IPS-20b (cell line): ENCODE data around the gene OSBPL2.

Experiments
- H3K27ac ChIP-seq: one replicate; pipeline ENCODE4 v1.5.1; 2013; ENCODE audit warnings: low read length
- H3K27me3 ChIP-seq: 2 replicates; pipeline ENCODE4 v1.6.1; 2013; ENCODE audit warnings: mild to moderate bottlenecking, low read length, inconsistent platforms; ENCODE audit not compliant: insufficient read depth
- H3K36me3 ChIP-seq: 2 replicates; pipeline ENCODE4 v1.6.1; 2013; ENCODE audit warnings: low read depth, mild to moderate bottlenecking, inconsistent platforms, low read length, moderate library complexity; ENCODE audit not compliant: insufficient read depth
- H3K4me1 ChIP-seq: 2 replicates; pipeline ENCODE4 v1.6.1; 2013; ENCODE audit warnings: mild to moderate bottlenecking, control low read depth, inconsistent platforms, low read length, moderate library complexity; ENCODE audit not compliant: insufficient read depth
- H3K4me3 ChIP-seq: 2 replicates; pipeline ENCODE4 v1.5.1; 2013; ENCODE audit warnings: mild to moderate bottlenecking, low read length, inconsistent platforms
- H3K9ac ChIP-seq: 2 replicates; pipeline ENCODE4 v1.6.1; 2013; ENCODE audit warnings: low read depth, mild to moderate bottlenecking, inconsistent platforms, low read length, moderate library complexity
- H3K9me3 ChIP-seq: 2 replicates; pipeline ENCODE4 v1.6.1; 2013; ENCODE audit warnings: mild to moderate bottlenecking, low read depth, low read length, inconsistent platforms; ENCODE audit not compliant: insufficient read depth

Gene OSBPL2

DNA sequence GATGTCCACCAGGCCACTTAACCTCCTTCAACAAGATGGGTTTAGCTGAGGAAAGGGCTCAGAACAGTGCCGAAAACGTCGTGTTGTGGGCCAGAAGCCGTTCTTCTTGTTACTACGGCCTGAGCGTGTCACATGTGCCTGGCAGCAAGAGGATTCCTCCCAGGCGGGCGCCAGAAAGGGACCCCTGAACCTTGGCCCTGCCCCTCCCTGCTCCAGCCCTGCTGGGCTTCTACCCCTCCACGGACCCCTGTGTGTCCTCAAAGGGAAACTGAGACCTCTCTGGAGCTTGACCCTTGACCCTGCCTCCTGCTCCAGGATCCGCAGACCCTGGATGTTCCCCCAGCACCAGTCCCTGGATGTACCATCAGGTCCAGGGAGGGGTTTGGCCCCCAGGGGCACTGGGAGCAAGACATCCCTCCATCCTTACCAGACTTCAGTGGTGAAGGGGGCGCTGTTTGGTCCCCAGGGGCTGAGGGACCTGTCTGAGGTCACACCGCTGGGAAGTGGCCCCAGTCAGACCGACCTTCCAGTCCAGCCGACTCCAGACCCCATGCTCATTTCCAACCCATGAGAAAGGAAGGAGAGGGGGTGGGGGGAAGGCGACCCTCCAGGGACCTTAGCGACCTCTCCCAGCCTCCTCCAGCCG, 28.3 kb upstream of the OSBPL2 start:
- Histone ChIP-seq H3K9ac (no peak overlapping the region), H3K4me3 (no peak overlapping the region), H3K36me3 (no peaks in the 10 kb centered on the region), H3K27me3 (peaks cover 7% of the 10 kb centered on the region; the same call in 1 of the 2 replicates), H3K9me3 (no peaks in the 10 kb centered on the region), H3K4me1 (no peaks in the 10 kb centered on the region), H3K27ac (no peak overlapping the region)

DNA sequence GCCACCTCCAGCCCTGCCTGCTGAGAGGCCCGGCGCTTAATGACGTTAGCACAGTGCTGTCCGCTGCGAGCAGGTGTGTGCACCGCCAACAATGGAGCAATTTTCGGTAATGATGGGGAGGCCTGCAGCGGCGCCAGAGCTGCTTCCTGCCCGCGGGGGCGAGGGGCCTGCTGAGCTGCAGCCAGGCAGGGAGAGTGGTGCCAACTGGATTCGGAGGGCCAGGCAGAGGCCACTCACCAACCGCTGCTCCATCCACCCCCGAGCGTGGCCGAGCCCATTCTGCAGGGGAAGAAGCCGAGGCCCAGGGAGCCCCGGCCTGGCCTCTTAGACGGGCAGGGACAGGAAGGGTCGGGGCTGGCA, 27.8 kb upstream of the OSBPL2 start:
- Histone ChIP-seq H3K9ac (no peak overlapping the region), H3K27ac (no peak overlapping the region), H3K4me3 (no peak overlapping the region), H3K9me3 (no peaks in the 10 kb centered on the region), H3K36me3 (no peaks in the 10 kb centered on the region), H3K27me3 (peaks cover 12% of the 10 kb centered on the region; the same call in 1 of the 2 replicates), H3K4me1 (no peaks in the 10 kb centered on the region)

DNA sequence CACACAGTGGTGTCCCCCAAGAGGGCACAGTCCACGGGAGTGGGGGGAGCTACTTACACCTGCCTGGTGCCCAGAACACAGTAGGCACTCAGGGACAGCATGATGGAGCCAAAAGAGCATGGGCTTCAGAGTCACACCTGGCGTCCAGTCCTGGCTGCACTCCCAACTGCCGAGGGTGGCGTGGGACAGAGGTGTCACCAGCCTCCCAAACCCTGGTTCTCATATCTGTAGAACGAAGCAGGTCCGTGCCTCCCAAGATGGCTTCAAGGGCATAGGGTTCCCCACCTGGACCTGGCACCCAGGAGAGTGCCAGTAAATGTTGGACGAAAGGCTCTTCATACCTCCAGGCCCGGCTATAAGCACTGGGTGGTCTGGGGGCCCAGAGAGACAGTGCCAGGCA, 27.1 kb upstream of the OSBPL2 start:
- Histone ChIP-seq H3K4me1 (no peaks in the 10 kb centered on the region), H3K9ac (no peak overlapping the region), H3K4me3 (no peak overlapping the region), H3K36me3 (no peaks in the 10 kb centered on the region), H3K27ac (no peak overlapping the region), H3K9me3 (no peaks in the 10 kb centered on the region), H3K27me3 (peaks cover 12% of the 10 kb centered on the region; the same call in 1 of the 2 replicates)

DNA sequence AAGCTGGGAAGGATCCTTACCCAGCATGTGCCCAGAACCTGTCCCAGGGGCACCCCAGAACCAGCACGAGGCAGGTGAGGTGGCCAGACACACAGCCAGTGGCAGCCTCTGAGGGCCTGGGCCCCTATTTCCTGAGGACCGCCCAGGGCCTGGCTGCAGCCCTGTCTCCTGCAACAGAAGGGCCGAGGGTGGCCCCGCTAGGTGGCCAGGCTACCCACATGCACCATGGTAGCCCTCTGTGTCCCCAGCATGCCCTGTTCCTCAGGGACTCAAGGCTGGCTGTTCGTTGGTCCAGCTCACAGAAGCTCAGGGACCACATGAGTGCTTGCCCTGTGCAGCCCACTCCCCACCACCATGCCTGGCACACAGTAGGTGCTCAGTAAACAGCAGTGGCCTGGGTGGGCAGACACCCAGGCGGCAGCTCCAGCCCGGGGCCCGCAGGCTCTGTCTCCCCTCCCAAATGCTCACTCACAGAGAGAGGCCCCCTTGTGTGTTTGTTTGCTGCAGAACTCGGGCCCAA, 26.5 kb upstream of the OSBPL2 start:
- Histone ChIP-seq H3K9me3 (no peaks in the 10 kb centered on the region), H3K4me3 (no peak overlapping the region), H3K9ac (no peak overlapping the region), H3K27me3 (peaks cover 15% of the 10 kb centered on the region; the same call in 1 of the 2 replicates), H3K27ac (no peak overlapping the region), H3K4me1 (no peaks in the 10 kb centered on the region), H3K36me3 (no peaks in the 10 kb centered on the region)

DNA sequence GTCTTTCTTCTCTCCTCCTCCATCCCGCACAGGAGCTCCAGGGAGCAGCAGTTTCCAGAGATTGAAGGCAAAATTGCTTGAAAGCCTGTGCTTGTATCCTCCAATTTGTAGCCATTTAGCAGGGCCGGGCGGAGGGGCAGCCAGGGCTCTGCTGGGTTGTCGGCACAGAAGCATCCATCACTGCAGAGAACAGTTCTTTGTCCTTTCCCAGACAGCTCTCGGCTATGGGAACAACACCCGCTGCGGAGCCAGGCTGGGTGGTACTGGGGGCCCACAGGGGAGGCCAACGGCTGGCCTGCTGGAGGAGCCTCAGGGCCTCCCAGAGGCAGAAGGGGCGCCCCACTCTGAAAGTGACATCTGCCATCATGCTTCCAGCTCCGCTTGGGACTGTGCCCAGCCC, 26.0 kb upstream of the OSBPL2 start:
- Histone ChIP-seq H3K4me3 (no peak overlapping the region), H3K4me1 (no peaks in the 10 kb centered on the region), H3K27ac (no peak overlapping the region), H3K27me3 (peaks cover 20% of the 10 kb centered on the region), H3K9ac (no peak overlapping the region), H3K36me3 (no peaks in the 10 kb centered on the region), H3K9me3 (no peaks in the 10 kb centered on the region)

DNA sequence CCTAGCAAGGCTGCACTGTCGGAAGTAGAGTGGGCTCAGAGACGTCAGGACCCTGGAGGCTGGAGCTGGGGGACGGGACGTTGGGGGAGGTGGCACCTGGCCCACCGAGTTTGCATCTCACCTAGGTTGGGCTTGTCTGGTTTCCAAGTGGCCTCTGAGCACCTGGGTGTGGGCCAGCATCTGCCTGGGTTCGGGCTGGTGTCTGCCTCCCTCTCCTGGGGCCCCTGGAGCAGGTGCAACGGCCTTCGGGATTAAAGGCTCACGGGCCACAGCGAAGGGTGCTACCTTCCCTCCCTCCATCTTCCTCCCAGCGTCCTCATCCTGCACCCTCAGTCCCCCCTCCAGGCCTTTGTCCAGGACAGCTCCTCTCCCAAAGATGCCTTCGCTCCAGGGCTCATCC, 24.3 kb upstream of the OSBPL2 start:
- H3K36me3 ChIP-seq = no peaks in the 10 kb centered on the region
- no peak overlapping the region for H3K27ac ChIP-seq
- H3K4me3 ChIP-seq = no peak overlapping the region
- peaks cover 3% of the 10 kb centered on the region; the same call in 1 of the 2 replicates for H3K4me1 ChIP-seq
- H3K9ac ChIP-seq = no peak overlapping the region
- peaks cover 37% of the 10 kb centered on the region for H3K27me3 ChIP-seq
- H3K9me3 ChIP-seq = no peaks in the 10 kb centered on the region

DNA sequence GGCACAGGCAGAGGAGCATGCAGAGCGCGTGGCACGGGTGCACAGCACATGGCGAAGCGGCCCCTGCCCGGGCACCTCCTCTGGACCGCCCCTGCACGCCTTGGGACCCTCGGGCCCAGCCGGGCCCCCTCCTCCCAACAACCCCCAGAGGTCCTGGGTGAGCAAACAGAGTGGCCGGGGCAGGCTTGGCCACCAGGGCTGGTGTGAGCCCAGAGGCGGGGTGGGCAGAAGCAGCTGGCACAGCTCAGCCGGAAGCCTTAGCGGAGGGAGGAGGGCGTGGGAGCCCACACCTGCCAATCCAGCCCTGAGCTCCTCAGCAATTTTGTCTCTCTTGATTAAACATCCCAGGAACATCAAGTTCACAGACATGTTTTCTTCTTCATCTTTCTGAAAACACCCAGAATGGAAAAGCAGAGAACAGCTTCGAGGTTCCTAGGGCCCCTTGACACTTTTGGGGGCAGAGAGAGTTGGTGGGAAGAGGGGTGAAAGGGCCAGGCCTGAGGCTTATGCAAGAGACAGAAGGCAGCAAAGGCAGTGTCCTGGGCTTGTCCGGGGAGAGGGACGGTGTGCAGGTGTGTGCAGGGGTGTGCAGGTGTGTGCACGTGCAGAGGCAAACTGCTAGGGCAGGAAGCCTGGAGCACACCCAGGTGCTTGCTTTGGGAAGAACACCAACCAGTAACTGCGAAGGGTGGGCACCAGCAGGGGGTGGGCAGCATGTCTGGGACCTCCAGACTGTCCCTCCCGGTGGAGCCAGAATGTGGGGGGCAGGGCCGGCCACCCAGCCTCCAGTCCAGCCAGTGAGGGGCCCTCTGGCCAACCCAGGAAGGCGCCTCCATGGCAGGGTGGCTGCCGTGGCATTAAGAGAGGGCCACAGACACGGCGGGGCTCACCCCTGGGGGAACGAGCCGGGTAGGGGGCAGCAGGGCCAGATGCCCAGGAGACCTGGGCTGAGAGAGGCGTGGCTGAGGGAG, 23.0 kb upstream of the OSBPL2 start:
- Histone ChIP-seq H3K4me1 (peaks cover 3% of the 10 kb centered on the region; the same call in 1 of the 2 replicates), H3K9ac (no peak overlapping the region), H3K4me3 (no peak overlapping the region), H3K36me3 (no peaks in the 10 kb centered on the region), H3K9me3 (no peaks in the 10 kb centered on the region), H3K27ac (no peak overlapping the region), H3K27me3 (peaks cover 44% of the 10 kb centered on the region)

DNA sequence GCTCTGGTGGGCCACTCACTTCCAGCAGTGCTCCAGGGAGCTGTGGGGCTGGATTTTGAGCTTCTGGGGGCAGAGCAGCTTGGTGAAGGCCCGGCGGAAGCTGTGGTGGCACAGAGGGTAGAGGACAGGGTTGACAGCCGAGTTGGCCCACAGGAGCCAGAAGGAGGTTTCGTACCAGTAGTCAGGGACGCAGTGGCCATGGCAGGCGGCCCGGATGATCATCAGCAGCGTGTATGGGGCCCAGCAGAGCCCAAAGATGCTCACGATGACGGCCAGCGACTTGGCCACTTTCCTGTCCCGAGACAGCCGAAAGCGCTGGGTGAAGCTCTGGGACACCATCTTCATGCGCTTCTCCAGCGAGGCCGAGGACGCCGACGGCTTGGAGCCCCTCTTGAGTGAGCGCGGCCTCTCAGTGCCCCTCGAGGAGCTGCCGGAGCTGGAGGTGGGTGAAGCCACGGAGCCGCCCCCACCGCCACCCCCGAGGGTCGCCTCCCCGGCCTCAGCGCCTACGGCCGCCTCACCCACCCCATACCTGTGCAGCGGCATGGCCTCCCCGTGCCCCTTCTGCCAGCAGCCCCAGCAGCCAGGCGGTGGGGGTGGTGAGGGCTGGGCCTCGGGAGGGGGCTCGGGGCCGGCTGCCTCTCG, 22.2 kb upstream of the OSBPL2 start:
- H3K4me1 ChIP-seq = peaks cover 3% of the 10 kb centered on the region; the same call in 1 of the 2 replicates
- H3K9ac ChIP-seq = no peak overlapping the region
- no peaks in the 10 kb centered on the region for H3K36me3 ChIP-seq
- no peak overlapping the region for H3K27ac ChIP-seq
- H3K4me3 ChIP-seq = no peak overlapping the region
- no peaks in the 10 kb centered on the region for H3K9me3 ChIP-seq
- peaks cover 52% of the 10 kb centered on the region for H3K27me3 ChIP-seq

DNA sequence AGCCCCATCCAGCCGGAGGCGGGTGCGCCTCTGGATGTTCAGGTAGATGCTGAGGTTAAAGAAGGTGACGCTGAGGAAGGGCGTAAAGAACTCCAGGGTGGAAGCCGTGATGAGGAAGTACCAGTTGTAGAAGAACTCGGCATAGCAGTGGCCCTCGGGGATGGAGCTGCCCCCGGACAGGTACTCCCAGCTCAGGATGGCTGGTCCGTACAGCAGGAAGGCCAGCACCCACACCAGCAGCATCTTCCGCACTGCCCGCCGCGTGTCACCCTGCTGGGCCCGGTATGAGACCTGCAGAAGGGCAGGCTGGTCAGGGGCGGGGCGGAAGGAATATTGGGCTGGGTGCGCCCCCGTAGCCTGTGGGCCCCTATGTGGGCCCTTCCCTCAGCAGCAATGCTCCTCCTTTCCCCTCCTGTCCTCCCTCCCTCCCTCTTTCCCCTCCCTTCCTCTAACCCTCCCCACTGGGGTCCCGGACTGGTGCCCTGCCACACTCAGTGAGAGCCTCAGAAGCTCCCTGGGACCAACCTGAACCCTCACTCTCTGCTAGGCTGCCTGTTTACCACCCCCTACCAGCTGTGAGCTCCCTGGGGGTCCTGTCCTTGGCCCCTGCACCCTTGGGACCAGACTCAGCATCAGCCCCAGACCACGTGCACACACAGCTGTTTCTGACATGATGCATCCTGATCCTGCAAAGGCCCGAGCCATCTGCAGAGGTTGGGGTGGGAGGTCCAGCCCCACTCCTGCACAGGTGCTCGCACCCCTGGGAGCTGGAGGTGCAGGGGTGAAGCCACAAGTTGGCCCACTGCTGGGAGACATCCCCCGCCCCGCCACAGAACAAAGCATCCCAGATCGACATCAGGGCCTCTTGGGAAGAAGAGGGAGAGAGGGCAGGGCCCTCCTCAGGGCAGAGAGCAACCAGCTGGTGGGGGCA, 21.4 kb upstream of the OSBPL2 start:
- no peak overlapping the region for H3K9ac ChIP-seq
- peaks cover 3% of the 10 kb centered on the region; the same call in 1 of the 2 replicates for H3K4me1 ChIP-seq
- H3K27ac ChIP-seq = no peak overlapping the region
- H3K36me3 ChIP-seq = no peaks in the 10 kb centered on the region
- H3K4me3 ChIP-seq = no peak overlapping the region
- peaks cover 60% of the 10 kb centered on the region for H3K27me3 ChIP-seq
- H3K9me3 ChIP-seq = no peaks in the 10 kb centered on the region

DNA sequence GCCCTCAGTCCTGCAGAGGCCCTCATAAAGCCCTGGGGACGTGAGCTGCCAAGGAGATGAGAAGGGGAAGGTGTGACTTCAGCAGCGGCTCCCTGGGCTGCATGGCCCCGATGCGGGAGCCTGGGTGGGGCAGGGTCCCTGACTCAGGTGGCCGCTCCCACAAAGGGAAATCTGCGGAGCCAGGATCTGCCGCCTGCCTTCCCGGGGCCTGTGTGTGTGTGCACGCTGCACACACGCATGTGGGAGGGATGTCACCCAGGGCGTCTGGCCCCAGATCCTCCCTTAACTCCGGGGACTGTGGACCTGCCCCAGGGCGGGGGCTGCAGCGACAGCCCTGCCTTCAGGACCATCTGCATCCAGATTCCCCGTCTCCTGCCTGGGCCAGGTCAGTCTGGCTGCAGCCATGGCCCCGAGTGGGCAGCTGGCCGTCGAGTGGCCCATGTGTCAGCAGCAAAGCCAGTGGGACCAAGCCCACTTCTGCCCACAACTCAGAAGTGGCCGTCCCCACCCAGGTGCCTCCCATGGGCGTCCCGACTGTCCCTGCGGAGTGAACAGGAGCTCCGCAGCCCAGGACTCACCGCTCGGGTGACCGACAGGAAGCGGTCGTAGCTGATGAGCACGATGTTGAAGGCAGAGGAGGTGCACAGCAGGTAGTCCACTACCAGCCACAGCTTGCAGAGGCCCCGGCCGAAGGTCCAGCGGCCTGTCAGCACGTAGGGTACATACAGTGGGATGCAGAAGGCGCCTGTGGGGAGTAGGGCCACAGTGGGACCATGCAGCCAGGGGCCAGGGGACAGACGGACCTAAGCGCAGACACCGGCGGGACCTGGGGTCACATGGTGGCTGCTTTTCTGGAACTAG, 20.2 kb upstream of the OSBPL2 start:
- Histone ChIP-seq H3K27ac (no peak overlapping the region), H3K36me3 (no peaks in the 10 kb centered on the region), H3K9me3 (no peaks in the 10 kb centered on the region), H3K9ac (no peak overlapping the region), H3K4me1 (peaks cover 3% of the 10 kb centered on the region; the same call in 1 of the 2 replicates), H3K27me3 (peaks cover 72% of the 10 kb centered on the region), H3K4me3 (peak overlapping the region; percentile 64; the same call in 1 of the 2 replicates)
